GM12891 (cell line): ENCODE measurements around the gene EGFR.

Source experiments
- POLR2A ChIP-seq: IDR thresholded peaks from 2 replicates; pipeline ENCODE4 v1.6.1; 2011; ENCODE audit warnings: low read depth, low read length, control low read depth
- POLR2AphosphoS5 ChIP-seq: IDR thresholded peaks from 2 replicates; pipeline ENCODE4 v1.6.1; 2011; ENCODE audit warnings: low read depth, low read length, control low read depth
- SPI1 ChIP-seq: IDR thresholded peaks from 2 replicates; pipeline ENCODE4 v1.6.1; 2011; ENCODE audit warnings: low read depth, low read length, control low read depth
- TAF1 ChIP-seq: IDR thresholded peaks from 2 replicates; pipeline ENCODE4 v1.6.1; 2011; ENCODE audit warnings: low read depth, low read length, control low read depth

DNA sequence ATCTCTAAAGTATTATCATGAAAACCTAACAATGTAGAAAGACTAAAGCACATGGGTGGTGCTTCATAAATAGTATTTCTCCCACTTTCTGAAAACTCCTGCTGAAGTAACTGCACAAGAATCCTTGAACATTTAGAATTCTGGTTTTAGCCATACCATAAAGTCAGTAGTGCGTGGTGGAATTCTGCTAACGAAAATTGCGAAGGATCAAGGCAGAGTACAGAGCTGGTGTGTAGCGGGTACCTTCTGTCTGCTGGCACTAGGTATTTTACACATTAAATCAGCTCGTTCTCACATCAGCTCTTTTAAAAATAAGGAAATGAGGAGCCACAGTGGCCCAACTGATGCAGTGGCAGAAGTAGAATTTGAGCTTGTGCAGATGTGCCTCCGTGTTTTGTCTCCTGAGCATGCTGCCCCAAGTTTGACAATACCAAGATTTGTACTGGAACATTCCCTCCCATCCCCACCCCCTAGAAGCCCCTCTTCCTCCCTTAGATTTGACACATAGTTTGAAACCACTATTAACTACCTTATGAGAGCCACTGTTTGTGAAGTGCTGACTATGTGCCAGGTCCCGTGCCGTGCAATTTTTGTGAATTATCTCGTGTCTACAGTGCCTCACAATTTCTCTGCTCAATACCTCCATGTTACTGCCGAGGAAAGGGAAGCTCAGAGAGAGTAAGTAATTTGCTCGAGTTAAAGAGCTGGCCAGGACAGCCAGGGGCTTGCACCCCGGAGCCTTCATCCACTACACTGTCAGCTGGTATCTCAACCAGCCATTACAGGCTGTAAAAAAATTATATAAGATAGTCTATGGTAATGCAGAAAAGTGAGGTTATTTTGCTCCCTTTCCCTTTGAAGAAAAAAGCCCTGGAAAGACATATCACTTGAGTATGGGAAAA lies 66.9 kb downstream of the EGFR start:
- TF ChIP-seq POLR2AphosphoS5 (no peak), POLR2A (no peak), SPI1 (no peak), TAF1 (no peak)
